Activated T-cell treated with anti-CD3 and anti-CD28 coated beads, Interleukin-2, amount 50 U/mL, for 24 hours (primary cell): ENCODE measurements around the gene ANKRD44.

Experiments
- DNase-seq: peaks from one replicate; pipeline ENCODE4 v3.0.0-alpha.2; 2020
- H3K27ac Mint-ChIP-seq: 2 replicates; pipeline ENCODE4 v1.8.0; 2020; ENCODE audit warnings: mild to moderate bottlenecking, mixed read lengths
- H3K27me3 Mint-ChIP-seq: 2 replicates; pipeline ENCODE4 v1.8.0; 2020; ENCODE audit warnings: mixed read lengths
- H3K36me3 Mint-ChIP-seq: 2 replicates; pipeline ENCODE4 v1.8.0; 2020; ENCODE audit warnings: low read depth, mixed read lengths
- H3K4me1 Mint-ChIP-seq: 2 replicates; pipeline ENCODE4 v1.8.0; 2020; ENCODE audit warnings: low read depth, mixed read lengths
- H3K4me3 Mint-ChIP-seq: 2 replicates; pipeline ENCODE4 v1.8.0; 2020; ENCODE audit warnings: mild to moderate bottlenecking, moderate library complexity, mixed read lengths
- H3K9me3 Mint-ChIP-seq: 2 replicates; pipeline ENCODE4 v1.8.0; 2020; ENCODE audit warnings: mixed read lengths

Gene ANKRD44

GRCh38 chr2:196974970-196975369 is 335.6 kb downstream of the ANKRD44 start:
- Mint-ChIP-seq H3K4me1 (peaks cover 20% of the 10 kb centered on the region), H3K4me3 (no peak overlapping the region), H3K9me3 (peaks cover 8% of the 10 kb centered on the region), H3K27ac (no peak overlapping the region), H3K27me3 (no peaks in the 10 kb centered on the region), H3K36me3 (no peaks in the 10 kb centered on the region)
- no peak for DNase-seq

DNA sequence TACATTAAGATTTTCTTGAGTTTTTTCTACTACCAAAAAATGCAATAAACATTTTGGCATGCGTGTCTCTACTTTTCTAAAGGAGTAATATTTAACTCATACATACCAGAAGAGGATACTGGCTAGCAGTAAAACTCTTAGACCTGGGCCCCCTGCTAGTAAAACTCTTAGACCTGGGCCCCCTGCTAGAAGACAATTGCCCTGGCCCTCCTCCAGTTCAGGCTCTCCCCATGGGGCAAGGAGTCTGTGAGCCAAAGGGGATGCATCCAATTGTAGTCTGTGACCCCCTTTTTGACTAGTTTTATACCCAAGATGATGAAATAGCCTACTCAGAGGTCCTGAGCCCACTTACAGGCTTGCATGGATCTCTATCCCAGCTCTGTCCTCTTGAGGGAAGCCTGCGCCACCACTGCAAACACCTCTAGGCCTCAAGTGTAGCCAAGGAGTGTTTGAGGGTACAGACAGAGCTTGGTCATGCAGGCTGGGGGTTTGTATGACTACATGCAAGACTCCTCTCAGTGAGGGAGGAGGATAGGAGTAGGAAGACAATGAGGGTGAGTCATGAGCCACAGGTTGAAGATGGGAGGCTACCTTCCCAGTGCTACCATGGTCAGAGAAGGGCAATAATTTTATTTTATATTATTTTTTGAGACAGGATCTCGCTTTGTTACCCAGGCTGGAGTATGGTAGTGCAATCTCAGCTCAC is 338.9 kb downstream of the ANKRD44 start:
- no peak for DNase-seq
- Mint-ChIP-seq H3K9me3 (peaks cover 3% of the 10 kb centered on the region), H3K27ac (no peak overlapping the region), H3K4me1 (peaks cover 17% of the 10 kb centered on the region), H3K27me3 (no peaks in the 10 kb centered on the region), H3K4me3 (no peak overlapping the region), H3K36me3 (no peaks in the 10 kb centered on the region)

GRCh38 chr2:196970099-196970498 is 340.5 kb downstream of the ANKRD44 start:
- no peak for DNase-seq
- H3K4me1 Mint-ChIP-seq, result peaks cover 15% of the 10 kb centered on the region
- peaks cover 3% of the 10 kb centered on the region for H3K9me3 Mint-ChIP-seq
- H3K4me3 Mint-ChIP-seq, result no peak overlapping the region
- H3K27me3 Mint-ChIP-seq, result no peaks in the 10 kb centered on the region
- H3K36me3 Mint-ChIP-seq, result no peaks in the 10 kb centered on the region
- H3K27ac Mint-ChIP-seq, result no peak overlapping the region

GRCh38 chr2:196968516-196968915 is 342.1 kb downstream of the ANKRD44 start:
- no peak overlapping the region for H3K27ac Mint-ChIP-seq
- no peak overlapping the region for H3K4me3 Mint-ChIP-seq
- no peaks in the 10 kb centered on the region for H3K27me3 Mint-ChIP-seq

DNA sequence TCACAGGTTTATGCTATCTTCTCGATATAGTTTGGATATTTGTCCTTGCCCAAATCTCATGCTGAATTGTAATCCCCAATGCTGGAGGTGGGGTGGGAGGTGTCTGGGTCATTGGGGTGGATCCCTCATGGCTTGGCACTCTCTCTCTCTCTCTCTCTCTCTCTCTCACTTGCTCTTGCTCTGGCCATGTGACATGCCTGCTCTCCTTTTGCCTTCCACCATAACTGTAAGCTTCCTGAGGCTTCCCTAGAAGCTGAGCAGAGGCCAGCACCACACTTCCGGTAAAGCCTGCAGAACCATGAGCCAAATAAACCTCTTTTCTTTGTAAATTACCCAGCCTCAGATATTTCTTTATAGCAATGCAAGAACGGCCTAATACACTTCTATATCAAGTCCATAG is 342.8 kb downstream of the ANKRD44 start:
- no peak overlapping the region for H3K4me3 Mint-ChIP-seq
- H3K4me1 Mint-ChIP-seq, result peaks cover 20% of the 10 kb centered on the region

More at GRCh38 chr2:196968516-196968915, 342.1 kb downstream of the ANKRD44 start:
- no peaks in the 10 kb centered on the region for H3K36me3 Mint-ChIP-seq
- H3K4me1 Mint-ChIP-seq, result peaks cover 15% of the 10 kb centered on the region
- H3K9me3 Mint-ChIP-seq, result peaks cover 3% of the 10 kb centered on the region
- no peak for DNase-seq

DNA sequence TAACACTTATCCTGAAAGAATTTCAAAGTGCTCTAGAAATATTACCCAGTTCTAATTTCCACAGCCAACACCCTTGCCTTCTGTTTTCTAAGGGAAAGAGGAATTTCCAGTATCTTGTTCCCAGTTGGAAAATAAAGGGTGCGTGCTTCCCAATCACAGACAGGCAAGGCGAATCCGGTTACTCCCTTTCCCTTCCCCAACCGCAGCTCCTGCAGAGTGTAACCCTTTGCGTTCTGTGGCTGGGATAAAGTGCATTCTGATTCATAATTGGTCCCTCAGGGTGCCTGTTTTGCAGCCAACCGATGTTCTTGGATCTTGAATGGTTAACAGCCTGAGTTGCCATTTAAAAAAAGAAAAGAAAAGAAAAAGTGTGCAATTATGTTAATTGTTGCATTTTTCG is 343.5 kb downstream of the ANKRD44 start:
- H3K4me1 Mint-ChIP-seq, result peaks cover 26% of the 10 kb centered on the region
- H3K4me3 Mint-ChIP-seq, result no peak overlapping the region
- DNase-seq, result no peak
- H3K9me3 Mint-ChIP-seq, result peaks cover 6% of the 10 kb centered on the region
- H3K27ac Mint-ChIP-seq, result no peak overlapping the region
- no peaks in the 10 kb centered on the region for H3K36me3 Mint-ChIP-seq
- H3K27me3 Mint-ChIP-seq, result no peaks in the 10 kb centered on the region

More for the DNA sequence above, 342.8 kb downstream of the ANKRD44 start:
- Mint-ChIP-seq H3K27ac (no peak overlapping the region), H3K9me3 (peaks cover 3% of the 10 kb centered on the region), H3K27me3 (no peaks in the 10 kb centered on the region), H3K36me3 (no peaks in the 10 kb centered on the region)
- DNase-seq, result no peak

DNA sequence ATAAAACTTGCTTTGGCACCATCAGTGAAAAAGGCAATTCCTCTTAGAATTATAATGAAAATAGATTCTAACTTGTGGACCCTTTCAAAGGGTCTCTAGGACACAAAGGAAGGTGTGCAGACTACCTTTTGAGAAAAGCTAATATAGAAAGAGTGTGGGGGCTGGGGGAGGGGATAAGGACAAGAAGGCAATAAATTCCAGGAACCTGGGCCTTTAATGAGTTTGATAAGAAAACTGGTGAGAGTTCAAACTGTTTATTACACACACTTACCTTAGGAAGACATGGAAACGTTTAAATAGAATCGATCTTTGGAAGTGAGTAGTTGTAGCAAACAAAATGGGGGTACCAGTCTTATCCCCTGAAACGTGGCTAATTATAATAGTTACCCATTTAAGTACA is 344.5 kb downstream of the ANKRD44 start:
- no peaks in the 10 kb centered on the region for H3K27me3 Mint-ChIP-seq
- no peak overlapping the region for H3K27ac Mint-ChIP-seq
- H3K4me1 Mint-ChIP-seq, result peaks cover 32% of the 10 kb centered on the region
- no peak for DNase-seq
- no peak overlapping the region for H3K4me3 Mint-ChIP-seq
- peaks cover 6% of the 10 kb centered on the region for H3K9me3 Mint-ChIP-seq
- no peaks in the 10 kb centered on the region for H3K36me3 Mint-ChIP-seq

- no peak overlapping the region for H3K27ac Mint-ChIP-seq
- no peak overlapping the region for H3K4me3 Mint-ChIP-seq
- peaks cover 34% of the 10 kb centered on the region for H3K4me1 Mint-ChIP-seq
- H3K36me3 Mint-ChIP-seq, result no peaks in the 10 kb centered on the region
- H3K27me3 Mint-ChIP-seq, result no peaks in the 10 kb centered on the region
- peaks cover 6% of the 10 kb centered on the region for H3K9me3 Mint-ChIP-seq
- no peak for DNase-seq
These were observed 344.9 kb downstream of the ANKRD44 start for GRCh38 chr2:196965651-196966050.

GRCh38 chr2:196963961-196964360 is 346.6 kb downstream of the ANKRD44 start:
- no peak overlapping the region for H3K27ac Mint-ChIP-seq
- no peak for DNase-seq
- no peaks in the 10 kb centered on the region for H3K36me3 Mint-ChIP-seq
- H3K4me3 Mint-ChIP-seq, result no peak overlapping the region
- no peaks in the 10 kb centered on the region for H3K27me3 Mint-ChIP-seq
- H3K4me1 Mint-ChIP-seq, result peaks cover 28% of the 10 kb centered on the region
- H3K9me3 Mint-ChIP-seq, result peaks cover 6% of the 10 kb centered on the region

- Mint-ChIP-seq H3K36me3 (no peaks in the 10 kb centered on the region), H3K27ac (peak overlapping the region; percentile 82)
- no peak for DNase-seq
These were observed 347.5 kb downstream of the ANKRD44 start for GRCh38 chr2:196963043-196963442.

GRCh38 chr2:196962325-196962724 is 348.3 kb downstream of the ANKRD44 start:
- H3K27ac Mint-ChIP-seq, result peak overlapping the region; percentile 82
- H3K9me3 Mint-ChIP-seq, result peaks cover 3% of the 10 kb centered on the region
- DNase-seq, result no peak
- no peaks in the 10 kb centered on the region for H3K27me3 Mint-ChIP-seq
- H3K4me1 Mint-ChIP-seq, result peaks cover 30% of the 10 kb centered on the region
- no peak overlapping the region for H3K4me3 Mint-ChIP-seq
- no peaks in the 10 kb centered on the region for H3K36me3 Mint-ChIP-seq

More at GRCh38 chr2:196963043-196963442, 347.5 kb downstream of the ANKRD44 start:
- peaks cover 30% of the 10 kb centered on the region for H3K4me1 Mint-ChIP-seq
- peak overlapping the region; percentile 23 for H3K4me3 Mint-ChIP-seq
- peaks cover 6% of the 10 kb centered on the region for H3K9me3 Mint-ChIP-seq
- H3K27me3 Mint-ChIP-seq, result no peaks in the 10 kb centered on the region

DNA sequence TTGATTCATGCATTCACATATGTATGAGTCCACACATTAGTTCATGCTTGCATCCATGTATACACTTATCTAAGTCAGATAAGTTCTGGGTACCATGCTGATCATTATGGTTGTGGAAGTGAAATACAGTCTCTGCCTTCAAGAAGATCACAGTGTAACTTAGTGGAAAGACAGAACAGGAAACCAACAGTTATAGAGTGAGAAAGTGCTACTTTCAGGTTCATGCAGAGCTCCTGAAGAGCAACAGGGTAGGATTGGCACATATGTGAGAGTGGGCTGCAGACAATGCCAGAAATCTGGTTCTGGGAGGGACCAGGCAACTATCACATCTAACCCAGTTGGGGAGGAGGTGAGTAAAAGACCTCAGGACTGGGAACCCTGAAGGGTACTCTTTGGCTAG is 348.7 kb downstream of the ANKRD44 start:
- H3K4me1 Mint-ChIP-seq, result peaks cover 30% of the 10 kb centered on the region
- H3K9me3 Mint-ChIP-seq, result peaks cover 3% of the 10 kb centered on the region
- no peaks in the 10 kb centered on the region for H3K36me3 Mint-ChIP-seq
- DNase-seq, result no peak
- no peaks in the 10 kb centered on the region for H3K27me3 Mint-ChIP-seq
- H3K27ac Mint-ChIP-seq, result peak overlapping the region; percentile 82
- H3K4me3 Mint-ChIP-seq, result no peak overlapping the region

DNA sequence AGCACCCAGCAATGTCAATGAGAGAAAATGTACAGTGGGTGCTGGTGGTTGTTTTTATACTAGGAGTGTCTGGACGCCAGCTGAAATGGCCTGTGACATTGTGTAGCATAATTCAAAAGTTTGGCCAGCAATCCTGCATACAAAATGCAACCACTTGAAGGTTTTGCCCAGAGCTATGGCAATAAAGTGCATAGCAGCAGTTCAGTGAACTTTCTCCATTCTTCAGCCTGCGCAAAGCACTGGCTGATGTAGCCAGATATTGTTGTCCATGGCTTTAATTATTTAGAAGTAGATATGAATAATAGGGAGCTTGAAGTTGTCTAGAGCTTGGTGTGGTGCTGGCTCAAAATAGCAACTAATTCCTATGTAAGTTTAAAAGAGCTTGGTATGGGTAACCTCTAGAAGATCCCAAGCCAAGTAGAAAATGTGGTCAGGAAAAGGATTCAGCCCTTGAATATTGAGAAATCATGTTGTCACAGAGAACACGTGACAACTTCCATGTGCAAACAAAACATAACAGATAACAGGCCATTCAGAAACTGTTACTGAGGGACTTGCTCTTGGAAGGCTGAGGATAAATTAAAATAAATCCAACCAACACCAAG is 350.7 kb downstream of the ANKRD44 start:
- Mint-ChIP-seq H3K36me3 (no peaks in the 10 kb centered on the region), H3K9me3 (peaks cover 3% of the 10 kb centered on the region), H3K4me1 (peaks cover 30% of the 10 kb centered on the region), H3K27ac (no peak overlapping the region), H3K27me3 (no peaks in the 10 kb centered on the region), H3K4me3 (no peak overlapping the region)
- DNase-seq, result no peak

GRCh38 chr2:196959281-196959680 is 351.3 kb downstream of the ANKRD44 start:
- Mint-ChIP-seq H3K4me1 (peaks cover 30% of the 10 kb centered on the region), H3K4me3 (no peak overlapping the region), H3K27ac (no peak overlapping the region)

DNA sequence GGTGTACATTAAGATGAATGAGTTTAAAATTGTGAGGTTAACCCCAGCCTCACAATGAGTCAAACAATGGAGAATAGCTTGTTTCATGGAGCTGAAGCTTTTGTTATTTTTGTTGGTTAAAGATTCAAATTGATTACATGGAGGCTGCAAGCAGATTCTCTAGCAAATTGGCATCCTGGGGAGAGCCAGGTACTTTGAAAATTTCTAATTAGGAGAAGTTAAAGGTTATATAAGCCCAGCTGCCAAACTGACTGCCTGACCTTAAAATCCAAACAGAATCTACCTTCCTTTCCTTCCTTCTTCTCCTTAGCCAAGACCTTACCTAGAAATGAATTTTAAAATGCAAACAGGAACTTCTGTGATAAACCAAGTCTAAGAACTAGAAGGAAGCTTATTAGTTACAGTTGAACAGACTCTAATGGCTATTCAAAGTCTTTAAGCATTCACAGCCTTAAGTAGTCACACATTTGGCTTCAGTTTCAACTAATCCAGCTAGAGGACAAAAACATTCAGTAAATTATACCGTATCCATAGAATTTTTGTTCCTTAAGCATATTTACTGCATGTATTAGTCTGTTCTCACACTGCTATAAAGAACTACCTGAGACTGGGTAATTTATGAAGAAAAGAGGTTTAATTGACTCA is 352.6 kb downstream of the ANKRD44 start:
- H3K9me3 Mint-ChIP-seq, result peaks cover 3% of the 10 kb centered on the region
- H3K4me3 Mint-ChIP-seq, result no peak overlapping the region
- no peak overlapping the region for H3K27ac Mint-ChIP-seq
- DNase-seq, result no peak
- no peaks in the 10 kb centered on the region for H3K27me3 Mint-ChIP-seq
- peaks cover 24% of the 10 kb centered on the region for H3K4me1 Mint-ChIP-seq
- no peaks in the 10 kb centered on the region for H3K36me3 Mint-ChIP-seq

More at GRCh38 chr2:196959281-196959680, 351.3 kb downstream of the ANKRD44 start:
- Mint-ChIP-seq H3K9me3 (peaks cover 3% of the 10 kb centered on the region), H3K36me3 (no peaks in the 10 kb centered on the region), H3K27me3 (no peaks in the 10 kb centered on the region)
- no peak for DNase-seq
